HCT116 (cell line): ENCODE results near the gene TXNRD3. TPM values are rescaled to one million over a fixed set of nuclear protein-coding genes. Genes with fewer than 3 reads are reported as not detected.

Experiments used
- ATAC-seq: fragments of 200-7000 bp; cut with Tn5 transposase; 2 replicates; pipeline ENCODE4 v1.9.1; 2020; ENCODE audit warnings: mild to moderate bottlenecking, moderate library complexity
- BruUV-seq: library from RNA; stranded (reverse); fragments of 400-500 nt; replicated peaks from 2 replicates; lab custom pipeline; 2021; lab: Mats Ljungman, UMichigan
- CTCF ChIA-PET: fragments of 300-600 bp; sonication (Branson Sonifier 250); formaldehyde crosslinking; loops from one replicate; lab custom pipeline; 2021; ENCODE audit warnings: antibody characterized with exemption; lab: Charles Lee
- POLR2A ChIA-PET: fragments of 300-600, 350-600 bp; sonication (Branson Sonifier 250); formaldehyde crosslinking; loops from one replicate; lab custom pipeline; 2021; ENCODE audit warnings: antibody characterized with exemption; lab: Charles Lee
- RAD21 ChIA-PET, 2 experiments: fragments of 300-600 bp; sonication (Branson Sonifier 250); formaldehyde crosslinking; loops; one replicate each; lab custom pipeline; 2023; ENCODE audit warnings: low total read pairs in 2 of 2; ENCODE audit not compliant: uncharacterized antibody in 2 of 2, unreplicated experiment in 2 of 2, low non-redundant PET in 1 of 2; lab: Charles Lee
- DNase-seq: peaks from one replicate; pipeline ENCODE4 v3.0.0-alpha.2; 2010; ENCODE audit warnings: low read depth, low spot score
- H2AFZ ChIP-seq: fragments of 200-600 bp; shearing (Covaris generic), sonication (generic); 2 replicates; pipeline ENCODE4 v1.6.1; 2017; ENCODE audit warnings: low read depth, mixed run types, mixed read lengths, antibody characterized with exemption, low read length; ENCODE audit not compliant: poor library complexity, severe bottlenecking
- H3K27ac ChIP-seq: 2 replicates; pipeline ENCODE4 v1.5.1; 2012; ENCODE audit warnings: low read depth, low read length
- H3K27me3 ChIP-seq: fragments of 200-600 bp; sonication (generic); 2 replicates; pipeline ENCODE4 v1.6.1; 2016; ENCODE audit warnings: mixed run types, low read length, mixed read lengths; ENCODE audit not compliant: insufficient read depth
- H3K36me3 ChIP-seq, 2 experiments: fragments of 200-500 bp in 1 of 2; fragments of 200-600 bp in 1 of 2; sonication (Bioruptor generic) in 1 of 2; sonication (generic) in 1 of 2; 2 replicates each; pipeline versions ENCODE4 v1.5.1 to v1.6.1; 2014 to 2016; ENCODE audit warnings: low read length in 2 of 2, inconsistent platforms in 1 of 2, mixed read lengths in 1 of 2, mixed run types in 1 of 2; ENCODE audit not compliant: insufficient read depth in 2 of 2, control insufficient read depth in 1 of 2
- H3K4me1 ChIP-seq, 2 experiments: fragments of 200-600 bp in 1 of 2; sonication (generic) in 1 of 2; 2 replicates each; pipeline versions ENCODE4 v1.5.1 to v1.6.1; 2012 to 2017; ENCODE audit warnings: low read length in 2 of 2, inconsistent platforms in 1 of 2, mild to moderate bottlenecking in 1 of 2, mixed read lengths in 1 of 2, mixed run types in 1 of 2, moderate library complexity in 1 of 2; ENCODE audit not compliant: insufficient read depth in 2 of 2, control insufficient read depth in 1 of 2
- H3K4me2 ChIP-seq: fragments of 200-600 bp; sonication (generic); 2 replicates; pipeline ENCODE4 v1.6.1; 2017; ENCODE audit warnings: mixed run types, low read length, mixed read lengths
- H3K4me3 ChIP-seq, 2 experiments: fragments of 200-600 bp in 1 of 2; sonication (generic) in 1 of 2; replicated peaks in 1 of 2; 2 replicates each; pipeline ENCODE4 v1.5.1; 2011 to 2016; ENCODE audit warnings: low read length in 2 of 2, control low read depth in 1 of 2, low read depth in 1 of 2, mild to moderate bottlenecking in 1 of 2, mixed read lengths in 1 of 2, mixed run types in 1 of 2
- H3K79me2 ChIP-seq: fragments of 200-600 bp; sonication (generic); 2 replicates; pipeline ENCODE4 v1.6.1; 2017; ENCODE audit warnings: mild to moderate bottlenecking, mixed run types, low read length, moderate library complexity, mixed read lengths; ENCODE audit not compliant: insufficient read depth
- H3K9ac ChIP-seq: fragments of 200-600 bp; sonication (generic); 2 replicates; pipeline ENCODE4 v1.6.1; 2016; ENCODE audit warnings: low read length, mixed read lengths
- H3K9me2 ChIP-seq: fragments of 200-600 bp; sonication (generic), shearing (Covaris generic); 2 replicates; pipeline ENCODE4 v1.6.1; 2017; ENCODE audit warnings: mixed run types, mild to moderate bottlenecking, moderate library complexity; ENCODE audit not compliant: insufficient read depth
- H3K9me3 ChIP-seq, 2 experiments: fragments of 200-500 bp in 1 of 2; fragments of 200-600 bp in 1 of 2; sonication (Bioruptor generic) in 1 of 2; sonication (generic) in 1 of 2; 2 replicates each; pipeline ENCODE4 v1.6.1; 2014 to 2017; ENCODE audit warnings: low read length in 2 of 2, mixed read lengths in 2 of 2, inconsistent platforms in 1 of 2, low read depth in 1 of 2, mild to moderate bottlenecking in 1 of 2, mixed run types in 1 of 2, moderate library complexity in 1 of 2; ENCODE audit not compliant: control insufficient read depth in 1 of 2, insufficient read depth in 1 of 2
- H4K20me1 ChIP-seq: fragments of 200-600 bp; sonication (generic), shearing (Covaris generic); 2 replicates; pipeline ENCODE4 v1.6.1; 2017; ENCODE audit warnings: mixed run types, mild to moderate bottlenecking, moderate library complexity; ENCODE audit not compliant: insufficient read depth
- EZH2 ChIP-seq: fragments of 200-600 bp; sonication (generic); IDR thresholded peaks from 2 replicates; pipeline ENCODE4 v1.6.1; 2017; ENCODE audit warnings: antibody characterized with exemption, mixed run types
- EZH2phosphoT487 ChIP-seq: fragments of 200-600 bp; IDR thresholded peaks from 2 replicates; pipeline ENCODE4 v1.6.1; 2018; ENCODE audit warnings: antibody characterized with exemption, borderline replicate concordance
- POLR2A ChIP-seq: IDR thresholded peaks from 2 replicates; pipeline ENCODE4 v1.7.0; 2011; ENCODE audit warnings: borderline replicate concordance; ENCODE audit not compliant: insufficient read depth, insufficient read length; ENCODE audit errors: extremely low read depth
- POLR2AphosphoS5 ChIP-seq: IDR thresholded peaks from 2 replicates; pipeline ENCODE4 v1.6.1; 2011; ENCODE audit warnings: mild to moderate bottlenecking, low read depth, low read length, moderate library complexity
- SIN3A ChIP-seq: IDR thresholded peaks from 2 replicates; pipeline ENCODE4 v1.6.1; 2012; ENCODE audit warnings: low read depth
- SP1 ChIP-seq: IDR thresholded peaks from 2 replicates; pipeline ENCODE4 v1.6.1; 2012; ENCODE audit warnings: low read depth
- ZFX ChIP-seq: fragments of 450-650 bp; IDR thresholded peaks from 2 replicates; pipeline ENCODE4 v1.6.1; 2017
- intact Hi-C: fragments of 100-400 bp; cut with micrococcal nuclease; formaldehyde crosslinking; loops from 2 replicates; pipeline ENCODE4 v1.10.0; 2022
- total RNA-seq: library from RNA; stranded (reverse); gene quantifications from one replicate; pipeline ENCODE4 v1.2.1, GENCODE V29; 2021; ENCODE audit not compliant: unreplicated experiment
- TF ChIP-seq, protein P1 (sequence below): IDR thresholded peaks from 2 replicates; pipeline ENCODE4 v1.6.1; 2012; ENCODE audit warnings: low read depth
- TF ChIP-seq, protein P2 (sequence below), 3 experiments: fragments of 200-600 bp in 1 of 3; sonication (generic) in 1 of 3; IDR thresholded peaks in 2 of 3; conservative IDR thresholded peaks in 1 of 3; 2 replicates each; pipeline ENCODE4 v1.5.1; 2012 to 2017; ENCODE audit warnings: low read depth in 2 of 3, low read length in 2 of 3, antibody characterized with exemption in 1 of 3, borderline replicate concordance in 1 of 3, control low read depth in 1 of 3, mild to moderate bottlenecking in 1 of 3, mixed read lengths in 1 of 3, mixed run types in 1 of 3, moderate library complexity in 1 of 3; ENCODE audit not compliant: insufficient read depth in 1 of 3
- TF ChIP-seq, protein P3 (sequence below): IDR thresholded peaks from 2 replicates; pipeline ENCODE4 v1.6.1; 2011; ENCODE audit warnings: mild to moderate bottlenecking, low read length, moderate library complexity; ENCODE audit not compliant: insufficient replicate concordance; ENCODE audit errors: extremely low read depth

Gene TXNRD3
- total RNA-seq, 1 experiment from 2014 or later = 19.3 TPM

DNA sequence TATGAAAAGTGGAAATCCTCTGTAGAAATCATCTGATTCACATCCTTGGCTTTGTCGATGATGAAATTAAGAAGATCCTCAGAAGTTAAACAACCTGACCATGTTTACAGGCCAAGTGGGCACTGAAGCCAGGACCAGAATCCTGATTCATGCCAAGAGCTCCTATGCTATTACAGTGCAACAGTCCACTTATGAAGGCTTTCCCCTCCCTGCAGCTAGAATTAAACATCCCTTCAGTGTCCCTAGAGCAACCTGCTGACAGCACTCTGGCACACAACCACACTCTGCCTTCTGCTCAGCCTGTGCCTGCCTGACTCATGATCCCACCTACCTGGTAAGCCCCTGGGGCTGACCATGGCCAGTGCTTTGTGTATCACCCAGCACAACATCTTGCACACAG lies 33.8 kb downstream of the TXNRD3 start:
- no peaks in the 10 kb centered on the region; a peak in 2 of 4 replicates for H3K36me3 ChIP-seq
- no TSS peak for BruUV-seq
- ChIA-PET CTCF (no interaction called here), RAD21 (no interaction called here), POLR2A (no interaction called here)
- H3K4me2 ChIP-seq = no peak overlapping the region
- H4K20me1 ChIP-seq = no peaks in the 10 kb centered on the region
- peaks cover 0 to 21% of the 10 kb centered on the region in 2 experiments; a peak in 2 of 4 replicates for H3K4me1 ChIP-seq
- no peak for DNase-seq
- H2AFZ ChIP-seq = no peak overlapping the region
- H3K9me3 ChIP-seq = no peaks in the 10 kb centered on the region
- intact Hi-C loops = no loop called here
- no peak overlapping the region for H3K27ac ChIP-seq
- no peaks in the 10 kb centered on the region for H3K79me2 ChIP-seq
- H3K4me3 ChIP-seq = no peak overlapping the region
- H3K9ac ChIP-seq = no peak overlapping the region
- no peak for TF ChIP-seq SIN3A
- TF ChIP-seq SP1 = no peak
- no peak for TF ChIP-seq POLR2AphosphoS5
- TF ChIP-seq, protein P1, sequence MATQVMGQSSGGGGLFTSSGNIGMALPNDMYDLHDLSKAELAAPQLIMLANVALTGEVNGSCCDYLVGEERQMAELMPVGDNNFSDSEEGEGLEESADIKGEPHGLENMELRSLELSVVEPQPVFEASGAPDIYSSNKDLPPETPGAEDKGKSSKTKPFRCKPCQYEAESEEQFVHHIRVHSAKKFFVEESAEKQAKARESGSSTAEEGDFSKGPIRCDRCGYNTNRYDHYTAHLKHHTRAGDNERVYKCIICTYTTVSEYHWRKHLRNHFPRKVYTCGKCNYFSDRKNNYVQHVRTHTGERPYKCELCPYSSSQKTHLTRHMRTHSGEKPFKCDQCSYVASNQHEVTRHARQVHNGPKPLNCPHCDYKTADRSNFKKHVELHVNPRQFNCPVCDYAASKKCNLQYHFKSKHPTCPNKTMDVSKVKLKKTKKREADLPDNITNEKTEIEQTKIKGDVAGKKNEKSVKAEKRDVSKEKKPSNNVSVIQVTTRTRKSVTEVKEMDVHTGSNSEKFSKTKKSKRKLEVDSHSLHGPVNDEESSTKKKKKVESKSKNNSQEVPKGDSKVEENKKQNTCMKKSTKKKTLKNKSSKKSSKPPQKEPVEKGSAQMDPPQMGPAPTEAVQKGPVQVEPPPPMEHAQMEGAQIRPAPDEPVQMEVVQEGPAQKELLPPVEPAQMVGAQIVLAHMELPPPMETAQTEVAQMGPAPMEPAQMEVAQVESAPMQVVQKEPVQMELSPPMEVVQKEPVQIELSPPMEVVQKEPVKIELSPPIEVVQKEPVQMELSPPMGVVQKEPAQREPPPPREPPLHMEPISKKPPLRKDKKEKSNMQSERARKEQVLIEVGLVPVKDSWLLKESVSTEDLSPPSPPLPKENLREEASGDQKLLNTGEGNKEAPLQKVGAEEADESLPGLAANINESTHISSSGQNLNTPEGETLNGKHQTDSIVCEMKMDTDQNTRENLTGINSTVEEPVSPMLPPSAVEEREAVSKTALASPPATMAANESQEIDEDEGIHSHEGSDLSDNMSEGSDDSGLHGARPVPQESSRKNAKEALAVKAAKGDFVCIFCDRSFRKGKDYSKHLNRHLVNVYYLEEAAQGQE = no peak
- TF ChIP-seq, protein P2, sequence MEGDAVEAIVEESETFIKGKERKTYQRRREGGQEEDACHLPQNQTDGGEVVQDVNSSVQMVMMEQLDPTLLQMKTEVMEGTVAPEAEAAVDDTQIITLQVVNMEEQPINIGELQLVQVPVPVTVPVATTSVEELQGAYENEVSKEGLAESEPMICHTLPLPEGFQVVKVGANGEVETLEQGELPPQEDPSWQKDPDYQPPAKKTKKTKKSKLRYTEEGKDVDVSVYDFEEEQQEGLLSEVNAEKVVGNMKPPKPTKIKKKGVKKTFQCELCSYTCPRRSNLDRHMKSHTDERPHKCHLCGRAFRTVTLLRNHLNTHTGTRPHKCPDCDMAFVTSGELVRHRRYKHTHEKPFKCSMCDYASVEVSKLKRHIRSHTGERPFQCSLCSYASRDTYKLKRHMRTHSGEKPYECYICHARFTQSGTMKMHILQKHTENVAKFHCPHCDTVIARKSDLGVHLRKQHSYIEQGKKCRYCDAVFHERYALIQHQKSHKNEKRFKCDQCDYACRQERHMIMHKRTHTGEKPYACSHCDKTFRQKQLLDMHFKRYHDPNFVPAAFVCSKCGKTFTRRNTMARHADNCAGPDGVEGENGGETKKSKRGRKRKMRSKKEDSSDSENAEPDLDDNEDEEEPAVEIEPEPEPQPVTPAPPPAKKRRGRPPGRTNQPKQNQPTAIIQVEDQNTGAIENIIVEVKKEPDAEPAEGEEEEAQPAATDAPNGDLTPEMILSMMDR (IDR thresholded peaks at IDR 0.05 in 2 of 3, conservative IDR thresholded peaks at IDR 0.05 in 1 of 3; ENCODE audit: borderline replicate concordance in 1 of 3, insufficient read depth in 1 of 3, low read depth in 2 of 3, low read length in 2 of 3) = no peak
- TF ChIP-seq ZFX = no peak
- TF ChIP-seq EZH2 = no peak
- TF ChIP-seq POLR2A = no peak
- TF ChIP-seq, protein P3, sequence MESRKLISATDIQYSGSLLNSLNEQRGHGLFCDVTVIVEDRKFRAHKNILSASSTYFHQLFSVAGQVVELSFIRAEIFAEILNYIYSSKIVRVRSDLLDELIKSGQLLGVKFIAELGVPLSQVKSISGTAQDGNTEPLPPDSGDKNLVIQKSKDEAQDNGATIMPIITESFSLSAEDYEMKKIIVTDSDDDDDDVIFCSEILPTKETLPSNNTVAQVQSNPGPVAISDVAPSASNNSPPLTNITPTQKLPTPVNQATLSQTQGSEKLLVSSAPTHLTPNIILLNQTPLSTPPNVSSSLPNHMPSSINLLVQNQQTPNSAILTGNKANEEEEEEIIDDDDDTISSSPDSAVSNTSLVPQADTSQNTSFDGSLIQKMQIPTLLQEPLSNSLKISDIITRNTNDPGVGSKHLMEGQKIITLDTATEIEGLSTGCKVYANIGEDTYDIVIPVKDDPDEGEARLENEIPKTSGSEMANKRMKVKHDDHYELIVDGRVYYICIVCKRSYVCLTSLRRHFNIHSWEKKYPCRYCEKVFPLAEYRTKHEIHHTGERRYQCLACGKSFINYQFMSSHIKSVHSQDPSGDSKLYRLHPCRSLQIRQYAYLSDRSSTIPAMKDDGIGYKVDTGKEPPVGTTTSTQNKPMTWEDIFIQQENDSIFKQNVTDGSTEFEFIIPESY = no peak
- no peak for TF ChIP-seq EZH2phosphoT487
- H3K9me2 ChIP-seq = no peaks in the 10 kb centered on the region
- no peaks in the 10 kb centered on the region for H3K27me3 ChIP-seq
- ATAC-seq = peak; percentile 32; the same call in 1 of the 2 replicates
